SK-N-DZ (cell line): Measurements from ENCODE around the gene CMIP.
"Not testable (repeated sequence)": the region's sequence is repeated elsewhere in the genome, so short reads cannot be mapped to it uniquely, and the experiment has no call there.

Experiments used
- DNase-seq: peaks from one replicate; pipeline ENCODE4 v3.0.0-alpha.2; 2015; ENCODE audit warnings: low spot score

The CMIP gene

DNA sequence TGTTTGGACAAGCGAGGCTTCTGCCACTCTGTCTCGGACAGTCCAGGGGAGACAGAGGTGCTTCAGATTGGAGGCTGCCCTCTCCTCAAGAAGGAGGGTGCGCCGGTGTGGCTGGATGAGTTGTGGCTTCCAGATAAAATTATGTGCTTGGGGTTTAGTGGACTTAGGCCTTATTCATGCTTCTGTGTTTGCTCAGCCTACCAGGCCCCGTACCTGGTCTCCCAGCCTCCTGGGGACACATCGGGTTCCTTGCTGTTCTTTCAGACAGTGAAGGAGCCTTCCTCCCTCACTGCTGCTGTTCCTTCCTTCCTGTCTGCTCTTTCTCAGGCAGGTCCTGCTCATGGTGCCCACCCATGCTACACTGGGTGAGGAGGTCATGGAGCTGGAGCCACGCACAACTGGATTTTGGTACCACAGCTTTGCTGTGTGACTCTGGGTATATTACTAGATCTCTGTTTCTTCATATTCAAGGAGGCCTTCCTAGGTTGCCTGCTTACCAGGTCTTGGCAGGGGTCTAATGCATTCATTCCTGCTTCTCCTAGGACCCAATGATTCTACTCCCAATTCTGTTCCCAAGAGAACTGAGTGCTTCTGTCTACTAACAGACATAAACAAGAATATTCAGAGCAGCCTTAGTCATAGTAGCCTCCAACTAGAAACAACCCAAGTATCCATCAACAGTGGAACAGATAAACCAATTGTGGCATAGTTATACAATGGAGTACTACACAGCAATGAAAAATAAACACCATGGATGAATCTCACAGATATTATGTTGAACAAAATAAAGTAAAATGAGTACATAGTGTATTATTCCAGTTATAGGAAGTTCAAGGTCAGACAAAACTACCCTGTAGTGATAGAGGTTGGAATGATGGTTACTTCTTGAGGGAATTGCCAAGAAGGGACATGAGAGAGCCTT, 121.7 kb downstream of the CMIP start:
- DNase-seq, result no peak

DNA sequence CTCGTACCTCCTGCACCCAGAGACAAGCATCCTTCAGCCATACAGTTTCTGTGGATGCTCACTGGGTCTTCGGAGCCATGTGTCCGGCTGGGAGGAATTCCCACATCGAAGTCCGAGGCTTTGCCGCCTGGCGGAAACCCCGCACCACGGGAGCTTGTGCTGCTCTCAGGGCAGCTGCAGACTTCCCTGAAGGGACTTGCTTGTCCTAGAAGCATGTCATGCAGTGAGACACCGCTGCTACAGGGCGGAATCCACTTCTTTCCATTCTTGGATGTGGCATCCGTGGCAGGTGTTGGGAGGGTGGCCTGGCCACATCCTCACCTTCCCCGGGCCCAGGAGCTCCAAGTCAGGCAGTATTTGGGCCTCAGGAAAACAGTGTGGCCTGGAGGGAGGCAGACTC, 122.5 kb downstream of the CMIP start:
- DNase-seq, result no peak

DNA sequence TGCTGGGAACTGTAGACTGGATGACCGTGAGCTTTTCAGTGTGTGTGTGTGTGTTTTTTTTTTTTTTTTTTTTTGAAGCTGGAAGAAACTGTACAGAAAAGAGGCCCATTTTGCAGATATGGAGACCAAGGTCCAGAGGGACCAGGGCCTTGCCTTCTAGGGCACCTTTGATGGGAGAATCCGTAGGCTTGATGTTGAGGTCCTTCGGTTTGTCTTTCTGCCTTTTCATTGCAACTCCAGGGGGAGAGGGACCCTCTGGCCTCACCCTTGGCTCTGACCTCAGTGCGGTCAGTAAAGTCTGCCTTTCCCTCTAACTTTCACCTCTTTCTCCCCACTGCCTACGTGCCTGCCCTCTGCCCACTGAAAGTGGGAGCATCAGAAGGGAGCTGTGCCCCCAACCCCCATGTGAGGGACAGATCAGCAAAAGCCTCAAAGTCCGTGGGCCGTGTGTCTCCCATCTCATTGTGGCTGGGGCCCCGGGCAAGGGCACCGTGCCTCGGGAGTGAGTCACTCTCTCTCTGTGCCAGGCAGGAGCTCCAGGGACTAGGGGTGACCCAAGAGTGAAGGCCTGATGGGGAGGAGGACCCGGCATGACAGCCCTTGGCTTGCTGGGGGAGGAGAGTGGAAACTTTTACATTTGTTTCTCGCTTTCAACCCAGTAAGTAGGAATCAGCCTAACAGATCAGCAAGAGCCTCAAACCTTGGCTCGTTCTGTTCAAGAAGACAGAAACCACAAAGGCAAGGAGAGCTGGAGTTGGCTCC, 123.6 kb downstream of the CMIP start:
- no peak for DNase-seq

DNA sequence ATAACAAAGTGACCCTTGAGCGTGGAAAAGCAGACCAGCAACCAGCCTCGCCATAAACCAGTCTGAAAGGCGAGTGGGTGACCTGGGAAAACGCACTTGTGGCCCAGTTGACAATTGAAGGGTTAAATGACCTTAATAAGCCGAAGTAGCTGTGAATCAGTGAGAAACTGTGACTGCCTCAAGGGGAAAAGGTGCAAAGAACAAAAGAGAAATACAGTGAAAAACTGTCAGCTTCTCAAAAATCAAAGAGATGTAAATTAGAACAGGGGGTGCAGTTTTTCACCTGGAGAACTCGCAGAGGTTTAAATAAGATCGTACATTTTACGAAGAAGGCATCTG, 124.1 kb downstream of the CMIP start:
- no peak for DNase-seq

- no peak for DNase-seq
These were observed 124.9 kb downstream of the CMIP start for GRCh38 chr16:81569361-81570034.

- DNase-seq, result no peak
These were observed 125.7 kb downstream of the CMIP start for GRCh38 chr16:81570151-81570846.

DNA sequence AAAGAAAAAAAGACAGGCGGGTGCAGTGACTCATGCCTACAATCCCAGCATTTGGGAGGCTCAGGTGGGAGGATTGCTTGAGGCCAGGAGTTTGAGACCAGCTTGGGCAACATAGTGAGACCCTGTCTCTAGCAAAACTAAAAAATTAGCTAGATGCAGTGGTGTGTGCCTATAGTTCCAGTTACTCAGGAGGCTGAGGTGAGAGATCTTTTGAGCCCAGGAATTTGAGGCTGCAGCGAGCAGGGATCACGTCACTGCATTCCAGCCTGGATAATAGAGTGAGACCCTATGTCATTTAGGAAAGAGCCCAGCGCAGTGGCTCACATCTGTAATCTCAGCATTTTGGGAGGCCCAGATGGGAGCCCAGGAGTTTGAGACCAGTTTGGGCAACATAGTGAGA, 126.6 kb downstream of the CMIP start:
- DNase-seq, result no peak

- no peak for DNase-seq
These were observed 127.2 kb downstream of the CMIP start for GRCh38 chr16:81571592-81572385.

DNA sequence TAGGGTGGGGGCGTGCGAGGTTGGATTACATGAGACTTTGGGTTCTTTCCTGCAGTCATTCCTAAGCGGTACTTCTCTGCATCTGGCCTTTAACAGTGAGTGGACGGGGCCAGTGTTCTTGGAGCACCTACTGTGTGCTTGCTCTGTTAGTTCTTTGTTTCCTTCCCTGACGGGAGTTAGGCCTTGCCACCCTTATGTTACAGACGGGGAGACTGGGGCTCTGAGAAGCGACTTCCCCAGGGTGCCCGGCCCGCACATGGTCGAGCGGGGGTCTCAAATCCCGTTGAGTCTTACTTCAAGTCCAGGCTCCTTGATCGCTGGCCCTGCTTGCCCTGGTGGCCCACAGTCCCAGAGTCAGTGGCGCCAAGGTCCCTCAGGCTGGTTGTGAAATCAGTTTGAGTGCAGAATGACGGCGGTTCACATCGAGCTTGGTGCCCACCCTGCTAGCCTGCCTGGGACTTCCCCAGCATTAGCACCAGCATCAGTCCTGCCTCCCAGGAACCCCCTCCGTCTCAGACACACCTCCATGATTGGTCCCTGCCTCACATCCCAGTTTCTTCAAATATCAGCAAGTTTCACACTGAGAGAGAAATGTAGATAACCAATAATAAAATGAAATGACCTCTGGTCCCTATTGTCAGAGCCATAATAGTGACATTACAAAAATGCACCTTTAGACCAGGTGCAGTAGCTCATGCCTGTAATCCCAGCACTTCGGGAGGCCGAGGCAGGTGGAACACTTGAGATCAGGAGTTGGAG, 128.0 kb downstream of the CMIP start:
- no peak for DNase-seq

DNA sequence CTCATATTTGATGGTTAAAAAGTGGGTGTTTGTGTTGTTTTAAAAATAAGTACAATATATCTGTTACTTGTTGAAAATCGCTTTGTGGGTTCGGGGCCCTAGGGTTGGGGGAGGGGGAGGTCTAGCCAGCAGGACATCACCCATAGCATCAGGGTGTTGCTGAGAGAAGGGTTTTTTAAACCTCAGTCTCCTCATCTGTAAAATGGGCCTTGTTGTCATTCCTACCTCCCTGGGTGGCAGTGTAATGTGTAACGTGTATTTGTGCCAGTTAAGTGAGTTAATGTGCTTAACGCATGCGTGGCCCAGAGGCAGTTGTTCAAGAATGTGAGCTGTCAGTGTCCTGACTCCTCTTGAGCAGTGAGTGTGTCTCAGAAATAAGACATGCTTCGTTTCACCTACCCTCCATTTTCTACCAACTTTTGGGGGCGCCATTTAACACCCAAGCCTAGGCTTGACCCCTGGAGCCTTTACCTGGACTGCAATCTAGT, 129.0 kb downstream of the CMIP start:
- no peak for DNase-seq

DNA sequence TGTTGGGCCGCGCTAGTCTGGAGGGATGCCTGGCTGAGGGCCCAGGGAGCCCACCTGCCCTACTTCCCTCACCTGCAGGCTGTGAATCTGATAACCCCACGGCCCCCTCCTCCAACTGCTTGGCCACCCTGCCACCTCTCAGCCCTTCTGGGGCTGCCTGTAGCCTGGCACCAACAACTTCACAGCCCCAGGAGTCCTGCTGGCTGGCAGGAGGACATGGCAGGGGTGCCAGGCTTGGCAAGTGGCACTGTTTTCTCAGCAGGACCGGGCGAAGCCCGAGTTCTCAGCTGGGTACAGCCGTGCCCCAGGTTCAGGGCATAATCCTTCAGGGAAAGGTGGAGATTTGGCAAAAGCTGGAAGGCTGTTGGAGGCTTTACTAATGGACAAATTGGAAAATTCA, 129.6 kb downstream of the CMIP start:
- no peak for DNase-seq

GRCh38 chr16:81575307-81575706, 130.7 kb downstream of the CMIP start:
- DNase-seq, result no peak

GRCh38 chr16:81575834-81576233, 131.2 kb downstream of the CMIP start:
- DNase-seq, result no peak

- no peak for DNase-seq
These were observed 132.1 kb downstream of the CMIP start for GRCh38 chr16:81576696-81577095.

DNA sequence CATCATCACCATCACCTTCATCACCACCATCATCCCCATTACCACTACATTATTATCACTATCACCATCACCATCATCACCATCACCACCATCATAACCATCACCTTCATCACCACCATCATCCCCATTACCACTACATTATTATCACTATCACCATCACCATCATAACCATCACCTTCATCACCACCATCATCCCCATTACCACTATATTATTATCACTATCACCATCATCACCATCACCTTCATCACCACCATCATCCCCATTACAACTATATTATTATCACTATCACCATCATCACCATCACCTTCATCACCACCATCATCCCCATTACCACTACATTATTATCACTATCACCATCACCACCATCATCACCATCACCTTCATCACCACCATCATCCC, 132.7 kb downstream of the CMIP start:
- not testable (repeated sequence) for DNase-seq

DNA sequence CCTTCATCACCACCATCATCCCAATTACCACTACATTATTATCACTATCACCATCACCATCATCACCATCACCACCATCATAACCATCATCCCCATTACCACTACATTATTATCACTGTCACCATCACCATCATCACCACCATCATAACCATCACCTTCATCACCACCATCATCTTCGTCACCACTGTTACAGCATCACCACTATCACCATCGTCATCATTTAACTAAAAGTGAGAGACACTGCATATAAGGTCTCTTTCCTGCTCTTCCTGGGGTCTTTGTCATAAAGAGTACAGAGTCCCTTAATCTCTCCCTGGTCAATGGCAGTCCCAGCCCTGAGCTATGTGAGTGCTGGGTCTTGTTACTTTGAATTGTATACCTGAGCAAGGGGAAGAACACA, 133.5 kb downstream of the CMIP start:
- DNase-seq, result no peak

DNA sequence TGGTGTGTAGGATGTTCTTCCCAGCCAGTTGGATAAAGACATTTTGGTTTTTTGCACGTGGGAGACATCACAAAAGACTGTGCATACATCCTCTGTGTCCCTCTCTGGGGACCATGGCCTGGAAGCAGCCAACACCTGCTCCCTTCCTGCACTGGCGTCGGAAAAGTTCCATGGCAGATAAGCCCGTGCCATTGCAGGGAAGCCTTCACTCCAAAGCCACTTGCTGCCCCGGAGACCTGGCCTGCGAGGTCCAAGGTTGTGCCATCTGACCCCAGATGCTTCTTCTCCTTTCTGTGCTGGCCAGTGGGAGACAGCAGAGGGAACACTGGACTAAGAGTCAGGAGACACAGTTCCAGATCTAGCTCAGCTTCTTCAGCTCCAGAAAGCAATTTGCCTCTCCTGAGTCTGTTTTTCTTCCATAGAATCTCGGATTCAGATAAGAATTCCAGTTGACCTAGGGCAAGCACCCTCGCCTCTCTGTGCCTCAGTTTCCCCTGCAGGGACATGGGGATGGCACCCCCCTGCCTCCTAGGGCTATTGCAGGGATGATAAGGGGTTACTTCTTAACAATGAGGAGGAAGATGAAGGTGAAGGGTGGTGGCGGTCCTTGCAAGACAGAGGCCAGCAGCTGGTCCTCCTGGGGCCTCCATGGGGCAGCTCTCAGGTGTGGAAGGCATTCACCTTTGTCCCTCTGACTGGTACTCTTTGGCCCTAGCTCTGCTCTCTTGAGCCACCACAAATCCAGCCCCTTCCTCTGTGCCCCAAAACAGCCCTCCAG, 134.2 kb downstream of the CMIP start:
- DNase-seq, result no peak

DNA sequence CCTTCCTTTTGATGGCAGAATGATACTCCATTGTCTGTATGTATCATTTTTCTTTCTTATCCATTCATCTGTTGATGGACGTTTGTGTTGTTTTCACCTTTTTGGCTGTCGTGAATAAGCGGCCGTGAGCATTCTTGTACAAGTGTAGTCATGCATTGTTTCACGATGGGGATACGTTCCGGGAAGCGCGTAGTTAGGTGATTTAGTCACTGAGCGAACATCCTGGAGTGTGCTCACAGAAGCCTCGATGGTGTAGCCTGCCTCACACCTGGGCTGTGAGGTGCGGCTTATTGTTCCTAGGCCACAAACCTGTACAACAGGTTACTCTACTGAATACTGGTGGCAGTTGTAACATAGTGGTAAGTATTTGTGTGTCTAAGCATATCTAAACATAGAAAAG, 136.5 kb downstream of the CMIP start:
- no peak for DNase-seq
